ENCODE results near the gene ORMDL3.
"Not testable (repeated sequence)": the region's sequence is repeated elsewhere in the genome, so short reads cannot be mapped to it uniquely, and the experiment has no call there.

Gene ORMDL3

DNA sequence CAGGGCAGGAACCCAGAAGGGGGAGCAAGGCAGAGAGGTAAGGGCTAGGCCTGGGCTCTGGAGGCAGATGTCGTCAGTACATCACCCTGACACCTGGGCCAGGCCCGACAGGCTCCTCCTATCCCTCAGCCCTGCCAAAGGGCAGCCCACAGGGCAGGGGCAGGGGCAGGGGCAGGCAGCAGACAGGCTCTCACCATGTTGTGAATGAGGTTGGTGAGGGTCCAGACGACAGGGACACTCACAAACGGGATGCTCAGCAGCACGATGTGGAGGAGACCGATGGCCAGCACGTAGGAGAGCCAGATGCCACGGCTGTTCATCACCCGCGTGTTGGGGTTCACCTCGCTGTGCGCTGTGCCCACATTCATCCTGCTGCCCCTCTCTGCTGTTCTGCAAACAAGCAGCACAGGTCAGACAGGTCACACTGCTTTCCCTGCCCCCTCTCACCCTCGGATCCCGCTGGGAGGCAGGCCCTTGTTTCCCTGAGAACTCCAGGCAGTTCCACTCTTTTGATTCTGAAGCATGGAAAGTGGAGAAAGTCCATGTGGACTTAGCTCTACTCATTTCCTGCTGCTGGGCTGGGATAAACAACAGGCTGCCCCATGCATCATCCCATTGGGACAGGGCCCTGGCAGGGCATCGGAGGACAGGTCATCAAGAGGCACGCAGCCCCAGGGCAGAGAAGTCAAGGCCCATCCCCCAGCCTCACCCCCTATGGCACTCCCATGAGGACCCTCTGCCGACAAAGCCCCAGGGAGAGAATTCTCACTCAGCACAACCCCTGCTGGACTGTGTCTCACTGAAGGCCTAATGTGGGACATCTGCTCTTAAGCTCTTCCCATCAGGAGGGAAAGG, 3.3 kb downstream of the ORMDL3 start:
- DNase-seq = no peak

DNA sequence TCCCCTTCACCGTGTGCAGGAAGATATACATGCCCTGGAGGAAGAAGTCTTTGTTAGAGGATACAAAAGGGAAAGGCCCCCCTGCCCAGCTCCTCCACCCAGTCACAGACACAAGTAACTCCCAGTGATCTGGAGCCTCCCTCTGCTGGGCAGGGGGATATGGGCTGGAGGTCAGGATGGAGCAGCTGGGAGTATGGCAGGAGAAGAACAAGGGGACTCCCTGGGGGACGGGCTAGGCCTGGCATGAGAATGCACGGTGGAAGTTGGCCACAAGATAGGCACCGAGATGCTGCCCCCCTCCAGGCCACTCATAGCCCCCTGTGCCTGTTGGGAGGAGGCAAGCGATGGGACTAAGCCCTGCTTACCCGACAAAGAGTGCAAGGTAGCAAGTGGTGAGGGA, 4.2 kb downstream of the ORMDL3 start:
- no peak for DNase-seq

DNA sequence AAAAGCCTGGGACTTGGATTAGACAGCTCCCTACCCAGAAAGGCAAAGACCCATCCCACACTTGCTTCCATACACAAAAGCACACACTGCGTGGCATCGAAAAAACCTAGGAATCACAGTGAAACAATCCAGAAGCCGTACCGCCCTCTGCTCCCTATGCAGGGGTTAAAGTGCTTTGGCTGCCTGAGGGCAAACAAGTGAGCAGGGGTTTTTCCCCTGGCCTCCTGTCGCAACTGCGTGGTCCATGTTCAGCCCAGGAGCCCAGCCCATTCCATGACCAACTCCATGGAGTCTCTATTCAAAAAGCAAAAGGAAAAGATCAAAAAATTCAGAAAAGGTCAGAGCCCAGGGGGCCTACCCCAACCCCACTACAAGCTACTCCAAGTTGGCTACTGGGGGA, 5.4 kb downstream of the ORMDL3 start:
- no peak for DNase-seq

DNA sequence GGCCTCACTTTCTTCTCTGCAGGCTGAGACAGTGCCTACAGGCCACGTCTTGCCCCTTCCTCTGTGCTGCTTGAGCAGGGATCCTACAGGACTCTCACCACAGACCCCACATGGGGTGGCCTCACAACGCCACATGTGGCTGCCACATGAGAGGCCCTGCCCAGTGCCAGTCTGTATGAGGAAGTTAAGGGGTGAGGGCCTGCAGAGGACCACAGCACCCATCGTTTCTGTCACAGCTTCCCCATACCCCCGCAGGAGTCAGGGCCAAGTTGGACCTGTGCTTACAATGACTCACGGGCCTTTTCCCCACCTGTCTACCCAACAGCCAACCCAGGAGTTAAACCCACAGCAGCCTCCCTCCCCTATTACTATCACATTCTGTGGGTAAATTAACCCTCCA, 6.1 kb downstream of the ORMDL3 start:
- peak; percentile 59 for DNase-seq

DNA sequence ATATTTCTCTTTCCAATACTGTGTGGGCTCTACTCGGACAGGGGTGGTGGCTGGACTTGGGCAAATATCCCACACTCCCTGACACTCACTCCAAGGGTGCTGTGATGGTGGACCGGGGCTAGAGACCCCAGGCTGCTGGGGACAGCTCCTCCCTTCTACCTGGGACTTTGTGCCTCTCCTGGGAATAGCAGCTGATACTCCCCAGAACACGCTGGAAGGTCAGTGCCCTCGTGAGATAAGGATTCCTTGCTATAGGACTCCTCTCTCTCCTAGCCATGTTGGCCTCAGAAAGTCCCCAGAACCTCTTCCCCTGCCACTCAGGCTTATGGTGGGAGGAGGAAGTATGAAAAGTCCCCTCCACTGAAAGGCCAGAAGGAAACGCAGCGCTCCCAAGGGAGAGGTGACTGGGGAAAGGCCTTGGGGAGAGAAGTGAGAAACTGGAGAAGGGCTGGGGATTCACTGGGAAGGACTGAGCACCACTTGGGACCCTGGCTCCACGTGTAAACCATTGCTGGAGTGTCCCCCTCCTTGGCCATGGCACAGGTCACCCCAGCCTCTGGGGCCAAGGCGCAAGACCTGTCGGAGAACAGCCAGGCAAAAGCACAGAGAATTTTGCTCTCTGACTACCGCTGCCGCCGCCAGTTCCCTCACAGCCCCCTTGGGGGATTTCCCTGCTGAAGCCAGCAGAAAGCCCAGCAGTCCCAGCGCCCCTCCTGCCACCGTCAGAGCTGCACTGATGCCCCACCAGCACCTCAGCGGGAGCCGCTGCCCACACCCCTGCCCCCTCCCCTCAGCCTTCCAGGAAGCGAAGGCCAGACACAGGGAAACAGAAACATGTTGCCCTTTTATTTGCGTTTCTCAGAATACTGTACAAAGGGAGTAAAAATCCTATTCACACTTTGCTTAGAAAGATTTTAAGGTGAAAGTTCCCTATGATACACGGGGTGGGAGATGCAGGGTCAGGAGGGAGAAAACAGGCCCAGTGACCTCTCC, 6.9 kb downstream of the ORMDL3 start:
- peak; percentile 69 for DNase-seq

DNA sequence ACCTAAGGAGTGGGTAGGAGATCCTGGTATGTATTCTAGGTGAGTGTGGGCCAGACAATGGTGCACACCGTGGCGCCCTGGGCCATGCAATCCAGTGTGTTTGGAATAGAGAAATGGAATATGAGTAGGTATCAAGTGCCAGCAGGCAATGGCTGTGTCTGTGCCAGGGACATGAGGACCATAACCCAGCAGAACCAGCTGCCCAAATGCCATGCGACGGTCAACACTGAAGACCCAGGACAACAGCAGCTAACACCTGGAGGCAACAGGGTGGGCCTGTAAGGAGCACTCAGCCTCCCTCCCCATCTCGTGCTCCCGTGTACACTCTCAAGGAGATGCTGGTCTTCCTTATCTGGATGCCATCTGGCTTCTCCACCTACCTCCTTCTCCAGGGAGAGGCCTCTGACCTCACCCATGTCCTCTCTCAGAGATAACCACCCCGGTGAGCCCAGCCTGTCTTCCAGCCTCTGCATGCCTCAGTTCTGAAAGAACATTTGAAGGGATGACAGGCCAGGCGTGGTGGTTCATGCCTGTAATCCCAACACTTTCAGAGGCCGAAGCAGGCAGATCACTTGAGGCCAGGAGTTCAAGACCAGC, 8.2 kb downstream of the ORMDL3 start:
- no peak for DNase-seq

DNA sequence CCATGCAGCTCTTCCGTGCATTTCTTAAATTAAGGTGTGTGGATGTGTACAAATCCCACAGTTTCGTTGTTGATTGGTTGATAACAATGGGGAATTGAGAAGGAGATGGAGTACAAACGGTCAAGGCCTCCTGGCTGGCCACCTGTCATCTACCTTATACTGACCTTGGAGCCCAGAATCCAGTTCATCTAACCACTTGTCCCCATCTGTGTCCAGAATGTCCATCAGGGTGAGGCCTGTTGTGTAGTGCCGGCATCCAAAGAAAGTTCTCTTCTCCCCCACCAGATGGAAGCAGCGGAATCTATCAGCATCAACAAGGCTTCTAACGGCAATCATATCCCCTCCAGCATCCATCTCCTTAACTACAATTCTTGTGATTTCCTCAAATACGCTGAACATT, 10.5 kb downstream of the ORMDL3 start:
- DNase-seq = no peak

DNA sequence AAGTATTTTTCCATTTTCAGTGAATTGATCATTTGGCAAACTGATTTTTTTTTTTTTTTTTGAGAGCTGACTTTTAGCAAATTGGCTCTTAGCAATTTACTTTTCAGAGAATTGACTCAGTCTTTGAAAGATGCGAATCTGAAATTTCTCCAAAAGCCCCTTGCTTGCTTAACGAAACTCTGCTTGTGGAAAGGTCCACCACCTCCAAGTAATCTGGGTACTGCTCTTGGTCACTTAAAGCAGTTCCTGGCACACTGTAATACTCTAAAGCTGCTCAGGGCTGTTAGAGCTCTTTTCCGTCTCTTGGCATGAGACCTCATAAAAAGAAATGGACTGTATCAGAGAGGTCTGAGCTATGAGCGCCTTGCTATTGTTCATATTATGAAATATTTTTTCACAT, 11.8 kb downstream of the ORMDL3 start:
- DNase-seq = no peak

DNA sequence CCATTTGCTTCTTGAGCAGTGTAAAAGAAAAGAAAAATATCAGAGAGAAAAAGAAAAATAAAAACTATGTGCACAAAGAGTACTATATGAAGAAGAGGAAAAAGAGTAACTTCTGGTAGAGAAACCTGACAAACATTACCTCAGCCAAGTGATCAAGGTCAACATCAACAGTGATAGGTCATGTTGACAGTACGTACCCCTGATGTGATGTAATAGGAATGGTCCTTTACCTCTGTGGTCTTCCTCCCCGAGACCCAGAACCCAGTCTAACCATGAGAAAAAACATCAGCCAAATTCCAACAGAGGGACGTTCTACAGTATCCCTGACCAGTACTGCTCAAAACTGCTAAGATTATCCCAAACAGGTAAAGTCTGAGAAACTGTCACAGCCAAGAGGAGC, 13.4 kb downstream of the ORMDL3 start:
- DNase-seq = no peak

DNA sequence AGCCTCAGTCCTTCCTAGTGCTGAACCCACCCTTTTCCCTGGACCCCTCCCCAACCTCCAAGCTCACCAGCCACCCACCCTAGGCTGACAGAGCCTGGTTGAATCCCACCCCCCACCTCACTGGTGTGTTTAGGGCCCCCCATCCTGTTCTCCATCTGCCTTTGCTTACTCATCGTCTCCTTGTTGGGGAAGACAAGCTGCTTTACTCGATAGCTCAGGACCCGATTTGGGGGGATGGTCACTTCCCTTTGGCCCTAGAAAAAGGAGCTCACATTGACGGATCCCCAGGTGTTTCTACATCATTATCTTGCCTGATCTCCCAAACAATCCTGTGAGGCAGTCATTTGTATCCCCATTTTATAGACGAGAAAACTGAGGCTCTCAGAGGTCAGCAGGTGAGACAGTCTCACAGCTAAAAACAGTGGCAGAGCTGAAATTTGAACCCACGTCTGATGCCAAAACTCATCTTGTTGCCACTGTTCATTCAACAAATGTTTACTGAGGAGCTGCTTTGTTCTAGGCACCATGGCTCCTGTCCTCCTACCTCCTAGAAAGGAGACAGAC, 18.5 kb downstream of the ORMDL3 start:
- no peak for DNase-seq

DNA sequence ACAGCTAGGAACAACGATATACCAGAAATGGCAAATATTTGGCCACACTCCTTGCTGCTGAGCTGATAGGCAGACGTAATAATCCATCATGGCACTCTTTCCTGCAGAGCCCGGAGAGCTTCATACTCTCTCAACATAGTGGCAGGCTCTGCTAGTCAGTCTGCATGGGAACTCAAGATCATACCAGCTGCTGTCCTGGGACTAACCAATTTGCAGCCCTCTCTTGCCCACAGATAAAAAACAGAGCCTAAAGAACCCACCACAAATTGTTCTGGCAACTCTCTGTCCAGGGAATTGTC, 22.5 kb downstream of the ORMDL3 start:
- DNase-seq = no peak

DNA sequence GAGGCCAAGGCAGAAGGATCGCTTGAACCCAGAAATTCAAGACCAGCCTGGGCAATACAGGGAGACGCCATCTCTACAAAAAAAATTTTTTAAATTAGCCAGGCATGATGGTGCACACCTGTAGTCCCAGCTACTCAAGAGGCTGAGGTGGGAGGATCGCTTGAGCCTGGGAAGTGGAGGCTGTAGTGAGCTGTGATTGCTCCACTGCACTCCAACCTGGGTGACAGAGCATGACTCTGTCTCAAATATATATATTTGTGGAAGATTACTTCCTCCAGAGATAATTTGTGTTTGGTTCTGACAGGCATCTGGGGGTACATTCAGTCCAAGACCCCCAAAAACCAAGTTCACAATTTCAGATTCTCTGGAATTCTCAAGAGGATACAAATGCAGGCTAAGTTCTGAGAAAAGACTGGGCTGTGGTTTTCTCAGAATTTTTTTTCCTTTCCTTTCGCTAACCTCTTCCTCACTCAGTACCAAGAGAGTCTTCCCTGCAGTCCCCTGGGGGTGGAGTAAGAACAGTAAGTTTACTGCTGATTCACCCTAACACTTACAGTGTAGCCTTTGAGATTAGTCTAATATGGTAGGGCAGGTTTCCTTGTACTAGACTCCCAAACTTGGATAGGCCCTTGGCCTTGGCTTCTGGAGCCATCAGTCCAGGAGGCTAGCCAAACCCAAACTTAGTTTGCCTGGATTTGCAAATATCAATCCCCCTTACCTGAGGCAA, 24.1 kb downstream of the ORMDL3 start:
- no peak for DNase-seq

DNA sequence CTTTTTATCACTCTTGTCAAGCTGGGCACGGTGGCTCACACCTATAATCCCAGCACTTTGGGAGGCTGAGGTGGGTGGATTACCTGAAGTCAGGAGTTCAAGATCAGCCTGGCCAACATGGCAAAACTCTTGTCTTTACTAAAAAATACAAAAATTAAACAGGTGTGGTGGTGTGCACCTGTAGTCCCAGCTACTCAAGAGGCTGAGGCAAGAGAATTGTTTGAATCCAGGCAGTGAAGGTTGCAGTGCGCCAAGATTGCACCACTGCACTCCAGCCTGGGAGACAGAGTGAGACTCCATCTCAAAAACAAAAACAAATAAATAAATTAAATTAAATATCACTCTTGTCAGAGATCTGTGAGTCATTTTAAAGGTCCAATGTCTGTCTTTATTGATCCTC, 25.4 kb downstream of the ORMDL3 start:
- not testable (repeated sequence) for DNase-seq

DNA sequence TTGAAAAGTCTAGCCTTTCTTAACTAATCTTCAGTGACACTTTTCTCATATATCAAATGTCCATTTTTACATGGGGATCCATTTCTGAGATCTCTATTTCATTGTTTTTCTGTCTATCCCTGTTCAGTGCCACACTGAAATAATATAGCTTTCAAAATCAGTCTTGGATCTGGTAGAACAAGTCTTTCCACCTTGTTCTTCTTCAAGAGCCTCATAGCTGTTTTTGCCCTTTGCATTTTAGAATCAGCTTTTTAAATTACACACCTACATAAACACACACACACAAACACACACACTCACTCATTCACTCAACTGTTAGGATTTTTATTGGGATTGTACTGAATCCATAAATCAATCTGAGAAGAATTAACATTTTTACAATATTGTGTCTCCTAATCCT, 28.2 kb downstream of the ORMDL3 start:
- no peak for DNase-seq

DNA sequence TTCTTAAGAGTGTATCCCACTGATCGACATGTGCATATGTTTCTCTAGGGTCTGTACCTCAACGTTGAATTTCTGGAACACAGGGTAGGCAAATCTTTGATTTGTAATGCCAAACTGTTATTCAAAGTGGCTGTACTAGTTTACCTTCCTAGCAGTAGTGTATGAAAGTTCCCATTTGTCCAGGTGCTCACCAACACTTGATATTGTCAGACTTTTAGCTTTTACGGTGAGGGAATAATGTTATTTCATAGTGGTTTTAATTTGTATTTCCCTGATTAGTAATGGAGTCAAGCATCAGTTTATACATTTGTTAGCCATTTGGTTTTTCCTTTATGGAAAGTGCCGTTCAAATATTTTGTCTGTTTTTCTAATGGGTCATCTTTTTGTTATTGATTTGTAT, 29.3 kb downstream of the ORMDL3 start:
- DNase-seq = no peak

DNA sequence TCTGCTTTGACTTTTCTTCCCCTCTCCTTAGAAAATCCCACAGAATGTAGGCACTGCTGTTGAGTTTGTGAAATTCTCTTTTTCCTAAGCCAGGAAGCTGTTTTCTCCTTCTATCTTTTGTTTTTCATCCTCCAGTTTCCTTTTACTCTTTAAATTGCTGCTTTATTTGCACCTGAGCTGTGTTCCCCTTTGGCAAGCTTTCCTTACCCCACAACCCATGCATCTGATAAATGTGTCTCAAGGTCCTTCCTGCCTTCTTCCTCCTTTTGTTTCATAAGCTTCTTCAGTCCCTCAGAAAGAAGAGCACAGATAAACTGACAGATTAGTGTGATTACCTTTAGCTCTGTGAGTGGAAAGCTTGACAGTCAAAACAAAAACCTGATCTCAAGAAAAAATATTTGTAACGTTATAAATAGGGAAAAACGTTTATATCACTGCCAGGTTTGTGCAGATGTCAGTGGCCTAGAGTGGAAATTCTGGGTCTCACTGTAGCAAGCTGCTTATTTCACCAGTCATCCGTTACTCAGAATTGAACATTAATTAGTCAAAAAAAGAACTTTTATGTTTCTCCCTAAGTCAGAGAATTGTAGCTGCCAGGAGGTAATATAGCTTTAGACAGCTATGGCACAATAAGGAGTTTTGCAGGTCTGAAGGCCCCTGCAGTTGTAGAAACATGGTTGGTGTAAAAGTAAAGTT, 32.6 kb downstream of the ORMDL3 start:
- no peak for DNase-seq

DNA sequence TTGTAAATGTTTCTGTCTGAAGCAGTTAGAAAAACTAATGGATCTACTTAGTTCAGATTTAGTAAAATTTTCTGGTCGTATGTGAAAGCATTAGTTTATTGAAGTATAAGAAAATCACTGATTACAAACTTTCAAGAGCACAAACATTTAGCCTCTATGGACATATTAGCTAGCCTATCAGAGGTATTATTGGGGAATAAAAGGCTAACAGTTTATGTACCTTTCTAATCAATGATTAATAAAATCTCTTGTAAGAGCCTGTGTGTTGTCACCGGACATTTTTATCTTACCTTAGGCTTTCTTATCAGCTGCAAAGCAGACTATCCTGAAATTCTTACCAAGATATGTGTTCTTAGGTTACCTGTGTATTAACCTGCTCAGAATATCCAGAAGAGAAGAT, 38.2 kb downstream of the ORMDL3 start:
- no peak for DNase-seq

DNA sequence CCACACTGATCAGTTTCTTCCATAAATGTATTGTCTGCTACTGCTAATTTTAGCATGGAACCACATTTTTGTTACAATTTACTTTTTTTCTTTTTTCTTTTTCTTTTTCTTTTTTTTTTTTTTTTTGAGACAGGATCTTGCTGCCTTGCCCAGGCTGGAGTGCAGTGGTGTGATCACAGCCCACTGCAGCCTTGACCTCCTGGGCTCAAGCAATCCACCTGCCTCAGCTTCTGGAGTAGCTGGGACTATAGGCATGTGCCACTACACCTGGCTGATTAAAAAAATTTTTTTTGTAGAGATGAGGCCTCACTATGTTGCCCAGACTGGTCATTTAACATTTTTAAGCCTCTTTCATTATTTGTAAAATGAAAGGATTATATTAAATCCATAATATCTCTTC, 40.3 kb downstream of the ORMDL3 start:
- no peak for DNase-seq

DNA sequence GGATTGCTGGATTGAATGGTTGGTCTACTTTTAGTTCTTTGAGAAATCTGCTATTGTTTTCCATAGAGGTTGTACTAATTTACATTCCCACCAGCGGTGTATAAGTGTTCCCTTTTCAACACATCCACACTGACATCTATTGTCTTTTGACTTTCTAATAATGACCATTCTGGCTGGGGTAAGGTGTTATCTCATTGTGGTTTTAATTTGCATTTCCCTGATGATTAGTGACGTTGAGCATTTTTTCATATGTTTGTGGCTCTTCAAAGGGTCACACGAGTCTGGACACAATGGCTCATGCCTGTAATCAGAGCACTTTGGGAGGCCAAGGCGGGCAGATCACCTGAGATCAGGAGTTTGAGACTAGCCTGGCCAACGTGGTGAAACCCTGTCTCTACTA, 41.3 kb downstream of the ORMDL3 start:
- not testable (repeated sequence) for DNase-seq

DNA sequence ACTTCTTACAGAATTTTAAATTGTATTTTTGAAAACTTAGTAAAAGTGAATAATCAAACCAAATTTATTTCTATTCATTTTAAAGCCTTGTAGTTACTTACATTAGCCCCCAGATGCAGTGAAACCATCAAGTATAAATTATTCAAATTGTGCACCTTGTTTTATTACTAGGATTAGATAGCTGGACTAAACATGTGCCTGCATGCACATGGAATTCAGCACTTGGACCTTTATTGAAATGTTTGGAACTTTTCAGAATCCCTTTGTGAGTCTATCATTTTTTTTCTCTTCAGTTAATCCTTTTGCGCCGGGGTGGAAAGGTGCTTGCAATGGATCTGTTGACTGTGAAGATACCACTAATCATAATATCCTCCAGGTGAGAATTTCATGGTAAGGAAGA, 54.6 kb downstream of the ORMDL3 start:
- DNase-seq = no peak

DNA sequence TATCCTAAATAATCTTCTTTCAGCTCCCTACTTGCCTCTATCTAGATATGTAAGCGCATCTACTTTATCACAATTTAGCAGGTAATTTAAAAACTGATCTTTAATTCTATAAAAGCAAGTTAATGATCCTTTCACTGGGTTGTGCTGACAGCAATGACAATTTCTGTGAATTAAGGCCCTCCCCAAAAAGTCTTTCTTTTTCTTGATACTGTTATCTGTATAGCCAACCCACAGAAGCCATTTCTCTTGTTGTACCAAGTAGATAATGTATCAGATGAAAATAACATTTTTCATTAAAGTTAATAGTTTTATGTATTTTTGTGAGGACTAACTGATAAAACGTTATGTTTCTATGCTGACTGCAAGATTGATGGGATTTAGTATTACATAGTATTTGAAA, 55.6 kb downstream of the ORMDL3 start:
- DNase-seq = no peak
